WI38 (cell line): ENCODE data around the gene MED13L.

Source experiments
- H3K4me3 ChIP-seq: 2 replicates; pipeline ENCODE4 v1.5.1; 2011; ENCODE audit warnings: low read depth, mild to moderate bottlenecking, control low read depth, low read length
- TF ChIP-seq, protein P1 (sequence below): IDR thresholded peaks from 2 replicates; pipeline ENCODE4 v1.5.1; 2012; ENCODE audit warnings: low read depth, mild to moderate bottlenecking, control low read depth, low read length

The MED13L gene

DNA sequence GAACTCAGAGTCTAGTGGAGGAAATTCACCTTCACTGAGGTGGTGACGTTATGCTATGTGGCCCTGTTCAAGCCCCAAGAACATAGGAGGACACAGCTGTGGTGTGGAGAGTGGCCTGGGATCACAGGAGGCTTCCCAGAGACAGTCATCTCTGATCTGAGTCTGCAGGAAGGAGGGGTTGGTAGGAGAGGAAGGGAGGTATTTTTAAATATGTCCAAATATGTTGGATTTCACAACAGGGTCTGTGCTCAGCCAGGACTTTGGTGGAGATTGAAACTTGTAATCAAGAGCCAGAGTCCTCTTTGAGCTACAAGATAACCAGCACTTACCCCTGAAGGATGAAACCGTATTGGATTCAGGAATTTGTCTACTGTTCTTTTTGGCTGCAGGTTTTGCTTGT is 26.4 kb upstream of the MED13L start:
- TF ChIP-seq, protein P1, sequence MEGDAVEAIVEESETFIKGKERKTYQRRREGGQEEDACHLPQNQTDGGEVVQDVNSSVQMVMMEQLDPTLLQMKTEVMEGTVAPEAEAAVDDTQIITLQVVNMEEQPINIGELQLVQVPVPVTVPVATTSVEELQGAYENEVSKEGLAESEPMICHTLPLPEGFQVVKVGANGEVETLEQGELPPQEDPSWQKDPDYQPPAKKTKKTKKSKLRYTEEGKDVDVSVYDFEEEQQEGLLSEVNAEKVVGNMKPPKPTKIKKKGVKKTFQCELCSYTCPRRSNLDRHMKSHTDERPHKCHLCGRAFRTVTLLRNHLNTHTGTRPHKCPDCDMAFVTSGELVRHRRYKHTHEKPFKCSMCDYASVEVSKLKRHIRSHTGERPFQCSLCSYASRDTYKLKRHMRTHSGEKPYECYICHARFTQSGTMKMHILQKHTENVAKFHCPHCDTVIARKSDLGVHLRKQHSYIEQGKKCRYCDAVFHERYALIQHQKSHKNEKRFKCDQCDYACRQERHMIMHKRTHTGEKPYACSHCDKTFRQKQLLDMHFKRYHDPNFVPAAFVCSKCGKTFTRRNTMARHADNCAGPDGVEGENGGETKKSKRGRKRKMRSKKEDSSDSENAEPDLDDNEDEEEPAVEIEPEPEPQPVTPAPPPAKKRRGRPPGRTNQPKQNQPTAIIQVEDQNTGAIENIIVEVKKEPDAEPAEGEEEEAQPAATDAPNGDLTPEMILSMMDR, result no peak
- H3K4me3 ChIP-seq, result no peak overlapping the region

GRCh38 chr12:116303066-116303465 is 25.6 kb upstream of the MED13L start:
- TF ChIP-seq, protein P1, result no peak
- H3K4me3 ChIP-seq, result no peak overlapping the region

DNA sequence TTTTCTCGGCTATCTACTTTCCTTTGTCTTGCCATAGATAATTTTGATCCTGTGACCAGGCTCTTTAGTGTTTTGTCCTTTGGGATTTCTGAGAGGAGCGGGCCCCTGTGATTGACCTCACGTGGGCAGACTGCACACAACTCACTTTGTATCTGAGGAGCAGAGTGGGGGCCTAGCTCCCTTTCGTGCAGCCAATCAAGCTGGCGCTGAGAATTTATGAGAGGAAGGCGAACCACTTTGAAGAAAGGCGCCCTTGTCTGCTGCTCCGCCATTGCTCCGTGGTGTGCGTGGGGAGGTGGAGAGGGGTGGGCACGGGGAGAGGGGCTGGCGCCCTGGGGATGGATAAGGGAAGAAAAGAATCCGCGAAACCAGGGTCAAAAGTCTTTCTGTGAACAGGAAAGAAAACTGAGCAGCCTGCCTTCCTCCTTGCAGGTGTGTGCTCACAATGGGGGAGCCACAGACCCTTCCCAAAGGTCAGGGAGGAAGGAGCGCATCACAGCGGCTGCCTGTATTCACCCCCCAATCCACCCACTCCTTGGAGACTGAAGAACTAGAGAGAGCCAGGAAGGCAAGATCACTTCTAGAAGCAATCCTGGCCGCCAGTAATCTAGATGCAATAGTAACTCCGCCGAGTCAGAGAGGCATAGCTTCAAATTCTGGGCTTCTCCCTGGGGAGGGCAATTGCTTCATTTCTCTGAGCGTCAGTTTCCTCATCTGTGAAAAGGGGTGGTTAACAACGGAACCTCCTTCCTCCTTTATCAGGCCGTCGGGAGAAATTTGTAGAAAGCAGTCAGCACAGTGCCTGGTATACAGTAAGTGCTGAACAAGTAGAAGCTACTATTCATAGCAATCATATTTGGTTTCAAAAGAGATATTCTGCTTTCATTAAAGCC is 24.9 kb upstream of the MED13L start:
- TF ChIP-seq, protein P1, result no peak
- no peak overlapping the region for H3K4me3 ChIP-seq

GRCh38 chr12:116301621-116302020 is 24.1 kb upstream of the MED13L start:
- TF ChIP-seq, protein P1, result no peak
- H3K4me3 ChIP-seq, result no peak overlapping the region

DNA sequence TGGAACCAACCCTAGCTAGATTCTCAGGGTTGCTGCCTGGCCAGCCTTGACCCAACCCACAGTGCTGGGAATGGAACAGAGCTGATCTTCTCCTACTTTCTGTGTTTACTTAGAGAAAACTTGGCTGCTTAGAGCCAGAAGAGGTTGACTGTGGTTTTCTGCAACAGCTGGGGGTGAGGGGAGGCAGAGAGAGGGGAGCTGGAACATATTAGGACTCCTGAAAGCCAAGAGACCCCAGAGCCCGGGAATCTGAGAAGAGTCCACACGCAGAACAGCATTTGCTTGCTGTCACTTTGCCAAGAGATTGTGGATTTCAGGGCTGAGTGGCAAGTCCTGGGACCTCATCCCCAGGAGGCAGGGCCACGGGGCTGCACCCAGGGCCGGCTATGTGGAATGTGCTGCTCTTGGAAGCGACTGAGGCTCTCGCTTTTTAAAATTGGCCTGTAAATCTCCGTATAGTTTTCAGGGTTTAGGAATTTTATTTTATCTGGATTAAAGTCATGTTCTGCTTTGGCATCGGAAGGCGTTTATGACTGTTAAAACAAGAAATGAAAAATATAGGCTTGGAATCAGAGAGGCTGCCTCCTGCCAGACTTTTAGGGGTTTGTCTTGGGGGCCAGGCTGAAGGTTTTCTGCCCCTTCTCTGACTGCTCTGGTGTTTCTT is 22.3 kb upstream of the MED13L start:
- TF ChIP-seq, protein P1, result no peak
- H3K4me3 ChIP-seq, result no peak overlapping the region

DNA sequence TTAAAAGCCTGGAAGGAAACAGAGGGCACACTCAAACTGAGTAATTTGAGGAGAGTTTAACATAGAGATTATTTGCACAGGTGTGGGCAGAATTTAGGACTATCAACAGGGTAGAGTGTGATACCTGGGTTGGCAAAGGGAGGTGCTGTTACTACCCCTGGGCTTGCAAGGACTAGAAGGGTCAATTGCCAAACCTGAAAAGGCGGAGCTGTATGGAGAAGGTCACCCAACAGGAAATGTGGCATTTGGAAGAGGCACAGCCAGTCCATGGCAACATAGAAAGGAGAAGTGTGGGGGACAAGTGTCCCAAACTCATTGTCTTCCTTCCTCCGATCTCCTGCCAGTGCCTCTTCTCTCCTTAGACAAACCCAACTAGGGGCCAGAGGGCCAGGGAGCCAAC is 21.6 kb upstream of the MED13L start:
- no peak overlapping the region for H3K4me3 ChIP-seq
- TF ChIP-seq, protein P1, result no peak

DNA sequence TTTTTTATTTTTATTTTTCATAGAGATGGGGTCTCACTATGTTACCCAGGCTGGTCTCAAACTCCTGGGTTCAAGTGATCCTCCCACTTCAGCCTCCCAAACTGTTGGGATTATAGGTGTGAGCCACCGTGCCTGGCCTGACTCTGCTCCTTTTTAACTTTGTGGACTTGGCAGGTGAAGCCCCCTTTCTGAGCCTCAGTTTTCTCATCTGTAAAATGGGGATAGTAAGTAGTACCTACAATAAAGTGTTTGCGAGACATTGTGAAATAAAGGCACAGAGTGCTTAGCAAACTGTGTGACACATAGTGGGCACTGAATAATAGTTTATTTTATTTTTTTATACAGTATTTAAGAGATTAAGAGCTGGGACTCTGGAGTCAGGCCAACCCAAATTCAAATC is 21.1 kb upstream of the MED13L start:
- no peak overlapping the region for H3K4me3 ChIP-seq
- TF ChIP-seq, protein P1, result no peak
